Stimulated activated CD4-positive, alpha-beta T cell treated with anti-CD3 and anti-CD28 coated beads, Interleukin-2, amount 100 ng/mL, for 48 hours (primary cell): Measurements from ENCODE around the gene TMOD2.

ENCODE experiments used
- DNase-seq, 2 donors: peaks; one replicate each; pipeline ENCODE4 v3.0.0-alpha.2; 2020

TMOD2 gene

GRCh38 chr15:51863131-51863530 is 111.7 kb downstream of the TMOD2 start:
- DNase-seq: no peak

GRCh38 chr15:51864408-51865056 is 113.1 kb downstream of the TMOD2 start:
- peak in 1 of 2 donors; percentile 10 for DNase-seq

GRCh38 chr15:51865317-51865716 is 113.9 kb downstream of the TMOD2 start:
- DNase-seq: no peak
